Astrocyte of the cerebellum (primary cell): ENCODE measurements around the gene LHFPL2.

ENCODE experiments used
- DNase-seq: peaks from one replicate; pipeline ENCODE4 v3.0.0-alpha.2; 2011; ENCODE audit warnings: low read depth
- H3K4me3 ChIP-seq: 2 replicates; pipeline ENCODE4 v1.5.1; 2011; ENCODE audit warnings: mild to moderate bottlenecking, low read depth, low read length, moderate library complexity
- in situ Hi-C: cut with HindIII; loops from 2 replicates; pipeline ENCODE4 v1.10.0; 2017; ENCODE audit warnings: low sequenced_read_pairs
- TF ChIP-seq, protein P1 (sequence below): IDR thresholded peaks from 2 replicates; pipeline ENCODE4 v1.5.1; 2012; ENCODE audit warnings: low read length, low read depth, moderate library complexity, mild to moderate bottlenecking; ENCODE audit errors: missing control alignments

Gene LHFPL2

GRCh38 chr5:78591972-78592700 is 56.4 kb downstream of the LHFPL2 start:
- in situ Hi-C loops, result no loop called here
- no peak overlapping the region for H3K4me3 ChIP-seq
- TF ChIP-seq, protein P1, sequence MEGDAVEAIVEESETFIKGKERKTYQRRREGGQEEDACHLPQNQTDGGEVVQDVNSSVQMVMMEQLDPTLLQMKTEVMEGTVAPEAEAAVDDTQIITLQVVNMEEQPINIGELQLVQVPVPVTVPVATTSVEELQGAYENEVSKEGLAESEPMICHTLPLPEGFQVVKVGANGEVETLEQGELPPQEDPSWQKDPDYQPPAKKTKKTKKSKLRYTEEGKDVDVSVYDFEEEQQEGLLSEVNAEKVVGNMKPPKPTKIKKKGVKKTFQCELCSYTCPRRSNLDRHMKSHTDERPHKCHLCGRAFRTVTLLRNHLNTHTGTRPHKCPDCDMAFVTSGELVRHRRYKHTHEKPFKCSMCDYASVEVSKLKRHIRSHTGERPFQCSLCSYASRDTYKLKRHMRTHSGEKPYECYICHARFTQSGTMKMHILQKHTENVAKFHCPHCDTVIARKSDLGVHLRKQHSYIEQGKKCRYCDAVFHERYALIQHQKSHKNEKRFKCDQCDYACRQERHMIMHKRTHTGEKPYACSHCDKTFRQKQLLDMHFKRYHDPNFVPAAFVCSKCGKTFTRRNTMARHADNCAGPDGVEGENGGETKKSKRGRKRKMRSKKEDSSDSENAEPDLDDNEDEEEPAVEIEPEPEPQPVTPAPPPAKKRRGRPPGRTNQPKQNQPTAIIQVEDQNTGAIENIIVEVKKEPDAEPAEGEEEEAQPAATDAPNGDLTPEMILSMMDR, result no peak
- DNase-seq, result no peak

- TF ChIP-seq, protein P1, result no peak
- no peak for DNase-seq
- in situ Hi-C loops, result no loop called here
- no peak overlapping the region for H3K4me3 ChIP-seq
Measured at GRCh38 chr5:78591138-78591612, 57.4 kb downstream of the LHFPL2 start.

DNA sequence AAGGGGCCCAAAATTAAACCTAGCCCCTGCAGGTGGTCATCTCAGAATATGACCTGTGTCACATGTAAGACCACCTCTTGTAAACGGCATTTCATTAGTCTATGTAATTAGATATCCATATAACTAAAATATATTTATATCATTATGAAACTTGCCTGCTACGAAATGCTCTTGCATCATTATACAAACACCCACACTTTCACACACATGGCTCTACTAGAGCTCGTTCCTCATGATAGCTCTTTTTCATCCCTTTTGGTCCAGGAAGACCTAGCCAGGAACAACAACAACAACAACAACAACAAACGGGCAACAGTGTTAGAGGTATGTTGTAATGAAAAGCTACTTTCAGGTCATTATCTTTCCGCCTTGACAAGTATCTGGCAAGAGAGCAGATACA is 58.6 kb downstream of the LHFPL2 start:
- in situ Hi-C loops, result no loop called here
- no peak for DNase-seq
- TF ChIP-seq, protein P1, result no peak
- no peak overlapping the region for H3K4me3 ChIP-seq

GRCh38 chr5:78588507-78588906 is 60.1 kb downstream of the LHFPL2 start:
- DNase-seq, result no peak
- no peak overlapping the region for H3K4me3 ChIP-seq
- TF ChIP-seq, protein P1, result no peak
- in situ Hi-C loops, result no loop called here

GRCh38 chr5:78587775-78588291 is 60.7 kb downstream of the LHFPL2 start:
- TF ChIP-seq, protein P1, result no peak
- no peak for DNase-seq
- H3K4me3 ChIP-seq, result no peak overlapping the region
- in situ Hi-C loops, result no loop called here

GRCh38 chr5:78587081-78587774 is 61.3 kb downstream of the LHFPL2 start:
- in situ Hi-C loops, result no loop called here

More at GRCh38 chr5:78587081-78587774, 61.3 kb downstream of the LHFPL2 start:
- no peak for DNase-seq
- TF ChIP-seq, protein P1, result no peak
- H3K4me3 ChIP-seq, result no peak overlapping the region
